ENCODE results near the gene COX5A.

- TF ChIP-seq CTCF (IDR thresholded peaks at IDR 0.05; ENCODE audit: poor library complexity, severe bottlenecking) (no peak), EP300 (conservative IDR thresholded peaks at IDR 0.05; ENCODE audit: poor library complexity, severe bottlenecking) (no peak)
Measured at GRCh38 chr15:74908635-74909034, 29.2 kb downstream of the COX5A start.

Data from neural cell (in vitro differentiated cells).